HG03135 (cell line): ENCODE measurements around the gene ANKRD53.
A peak's percentile ranks its signal among the peaks of the same experiment; 100 is the strongest.
"Not testable (repeated sequence)": the region's sequence is repeated elsewhere in the genome, so short reads cannot be mapped to it uniquely, and the experiment has no call there.

Experiments
- ATAC-seq: cut with Tn5 transposase; IDR thresholded peaks from one replicate; pipeline ENCODE4 v1.9.1; 2021; ENCODE audit warnings: mild to moderate bottlenecking, moderate library complexity; ENCODE audit not compliant: unreplicated experiment

Gene ANKRD53

GRCh38 chr2:70988726-70989648 is 10.6 kb downstream of the ANKRD53 start:
- no peak for ATAC-seq

- no peak for ATAC-seq
Observed at GRCh38 chr2:70990216-70990615, 11.8 kb downstream of the ANKRD53 start.

GRCh38 chr2:70991142-70991541 is 12.7 kb downstream of the ANKRD53 start:
- ATAC-seq, result no peak

- ATAC-seq, result no peak
Observed at GRCh38 chr2:70991742-70992141, 13.3 kb downstream of the ANKRD53 start.

- ATAC-seq, result no peak
Observed at GRCh38 chr2:70992945-70993853, 14.8 kb downstream of the ANKRD53 start.

- peak; percentile 37 for ATAC-seq
Observed at GRCh38 chr2:70994009-70994698, 15.7 kb downstream of the ANKRD53 start.

GRCh38 chr2:70994699-70995425 is 16.4 kb downstream of the ANKRD53 start, which contains the start of gene TEX261:
TEX261 (minus strand) TSS chr2:70994873; CDS start chr2:70994757, 116 bp downstream.
- peak; percentile 96 for ATAC-seq

GRCh38 chr2:70995426-70995729 is 16.9 kb downstream of the ANKRD53 start:
- peak; percentile 47 for ATAC-seq

- ATAC-seq, result not testable (repeated sequence)
Observed at GRCh38 chr2:70998885-70999284, 20.5 kb downstream of the ANKRD53 start.

- no peak for ATAC-seq
Observed at GRCh38 chr2:70999362-70999761, 20.9 kb downstream of the ANKRD53 start.

GRCh38 chr2:70999931-71000330 is 21.5 kb downstream of the ANKRD53 start:
- not testable (repeated sequence) for ATAC-seq

GRCh38 chr2:71000780-71001591 is 22.6 kb downstream of the ANKRD53 start:
- peak; percentile 85 for ATAC-seq

- no peak for ATAC-seq
Observed at GRCh38 chr2:71001592-71001927, 23.1 kb downstream of the ANKRD53 start.

GRCh38 chr2:71001981-71002570 is 23.6 kb downstream of the ANKRD53 start:
- ATAC-seq, result no peak

- no peak for ATAC-seq
Observed at GRCh38 chr2:71003396-71003795, 25.0 kb downstream of the ANKRD53 start.

- ATAC-seq, result no peak
Observed at GRCh38 chr2:71003966-71004755, 25.7 kb downstream of the ANKRD53 start.

- ATAC-seq, result no peak
Observed at GRCh38 chr2:71004857-71005256, 26.4 kb downstream of the ANKRD53 start.
